T follicular helper cell (primary cell): ENCODE results near the gene MAP2K6.
"Not testable (repeated sequence)": the region's sequence is repeated elsewhere in the genome, so short reads cannot be mapped to it uniquely, and the experiment has no call there.

ENCODE experiments used
- DNase-seq: peaks from one replicate; pipeline ENCODE4 v3.0.0-alpha.2; 2020; ENCODE audit warnings: low read depth

The MAP2K6 gene

GRCh38 chr17:69457603-69458002, 43.1 kb downstream of the MAP2K6 start:
- no peak for DNase-seq

- no peak for DNase-seq
Observed at GRCh38 chr17:69460963-69461922, 46.7 kb downstream of the MAP2K6 start.

GRCh38 chr17:69461951-69462369, 47.5 kb downstream of the MAP2K6 start:
- no peak for DNase-seq

- DNase-seq = no peak
Observed at GRCh38 chr17:69462882-69463281, 48.4 kb downstream of the MAP2K6 start.

- no peak for DNase-seq
Observed at GRCh38 chr17:69466451-69466850, 52.0 kb downstream of the MAP2K6 start.

GRCh38 chr17:69466905-69467667, 52.6 kb downstream of the MAP2K6 start:
- no peak for DNase-seq

- DNase-seq = no peak
Observed at GRCh38 chr17:69468207-69468606, 53.7 kb downstream of the MAP2K6 start.

- DNase-seq = no peak
Observed at GRCh38 chr17:69470702-69471101, 56.2 kb downstream of the MAP2K6 start.

- DNase-seq = no peak
Observed at GRCh38 chr17:69471406-69471805, 56.9 kb downstream of the MAP2K6 start.

- no peak for DNase-seq
Observed at GRCh38 chr17:69473841-69474831, 59.6 kb downstream of the MAP2K6 start.

- no peak for DNase-seq
Observed at GRCh38 chr17:69477204-69477902, 62.9 kb downstream of the MAP2K6 start.

GRCh38 chr17:69477903-69478266, 63.4 kb downstream of the MAP2K6 start:
- no peak for DNase-seq

- no peak for DNase-seq
Observed at GRCh38 chr17:69478916-69479315, 64.4 kb downstream of the MAP2K6 start.

GRCh38 chr17:69479756-69480155, 65.3 kb downstream of the MAP2K6 start:
- not testable (repeated sequence) for DNase-seq

GRCh38 chr17:69480245-69480644, 65.7 kb downstream of the MAP2K6 start:
- DNase-seq = no peak

- no peak for DNase-seq
Observed at GRCh38 chr17:69485251-69485661, 70.8 kb downstream of the MAP2K6 start.

GRCh38 chr17:69485901-69486643, 71.6 kb downstream of the MAP2K6 start:
- DNase-seq = no peak

GRCh38 chr17:69486779-69487637, 72.5 kb downstream of the MAP2K6 start:
- DNase-seq = no peak

GRCh38 chr17:69489313-69489712, 74.8 kb downstream of the MAP2K6 start:
- DNase-seq = no peak
